Stimulated activated CD4-positive, alpha-beta T cell treated with anti-CD3 and anti-CD28 coated beads, Interleukin-15, amount 100 ng/mL, for 48 hours (primary cell): Measurements from ENCODE around the gene PHACTR3.

ENCODE experiments used
- DNase-seq, 2 donors: peaks; one replicate each; pipeline ENCODE4 v3.0.0-alpha.2; 2020; ENCODE audit warnings: low read depth in 2 of 2

Gene PHACTR3

DNA sequence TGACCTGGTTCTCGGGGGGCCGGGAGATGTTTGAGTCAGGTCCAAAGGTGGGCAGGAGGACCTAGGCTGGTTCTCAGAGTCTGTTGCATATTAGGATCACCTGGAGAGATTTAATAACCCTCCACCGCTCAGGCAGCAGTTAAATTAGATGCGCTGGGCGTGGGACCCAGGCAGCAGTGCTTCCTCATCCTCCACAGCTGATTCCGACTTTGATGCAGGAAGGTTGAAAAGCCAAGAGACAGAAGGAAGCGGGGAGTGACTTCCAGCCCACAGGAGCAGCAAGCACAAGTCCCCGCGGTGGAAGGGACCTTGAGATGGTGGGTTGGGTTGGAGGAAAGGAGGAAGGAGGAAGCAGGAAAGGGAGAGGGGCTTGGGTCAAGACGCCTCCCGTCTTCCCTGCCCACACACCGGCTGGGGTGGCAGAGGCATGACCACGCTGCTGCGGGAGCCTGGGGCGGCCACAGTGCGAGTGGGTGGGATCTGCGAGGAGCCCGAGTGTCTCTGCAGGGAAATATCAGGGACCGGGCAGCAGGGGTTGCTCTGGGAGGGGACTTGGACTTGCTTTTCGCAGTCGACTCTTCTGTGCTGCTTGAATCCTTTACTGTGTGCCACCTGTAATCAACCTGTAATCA lies 146.0 kb downstream of the PHACTR3 start:
- no peak for DNase-seq

- peak; percentile 4 to 31 for DNase-seq
These were observed 146.9 kb downstream of the PHACTR3 start for GRCh38 chr20:59751075-59751711.

DNA sequence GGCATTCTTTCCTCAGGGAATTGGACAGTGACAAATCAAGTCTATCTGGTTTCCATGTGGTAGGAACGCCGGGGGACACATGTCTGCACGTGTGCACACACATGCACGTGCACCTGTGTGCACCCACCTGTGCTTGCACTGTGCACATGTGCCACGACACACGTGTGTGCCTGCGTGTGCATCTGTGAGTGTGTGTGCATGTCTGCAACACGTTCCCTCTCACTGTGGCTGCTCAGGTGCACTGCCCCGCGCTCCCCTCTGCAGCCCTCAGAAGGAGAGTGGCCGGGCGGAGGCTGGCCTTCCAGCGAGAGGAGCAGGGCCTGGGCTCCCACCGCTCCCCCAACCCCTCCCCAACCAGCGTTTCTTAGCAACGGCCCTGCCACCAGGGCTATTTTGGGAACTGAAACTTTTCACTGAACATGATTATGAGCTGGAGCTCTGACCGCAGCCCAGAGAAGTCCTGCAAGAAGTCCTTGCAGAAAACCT lies 147.8 kb downstream of the PHACTR3 start:
- no peak for DNase-seq

- DNase-seq, result no peak
These were observed 148.5 kb downstream of the PHACTR3 start for GRCh38 chr20:59752704-59753460.

DNA sequence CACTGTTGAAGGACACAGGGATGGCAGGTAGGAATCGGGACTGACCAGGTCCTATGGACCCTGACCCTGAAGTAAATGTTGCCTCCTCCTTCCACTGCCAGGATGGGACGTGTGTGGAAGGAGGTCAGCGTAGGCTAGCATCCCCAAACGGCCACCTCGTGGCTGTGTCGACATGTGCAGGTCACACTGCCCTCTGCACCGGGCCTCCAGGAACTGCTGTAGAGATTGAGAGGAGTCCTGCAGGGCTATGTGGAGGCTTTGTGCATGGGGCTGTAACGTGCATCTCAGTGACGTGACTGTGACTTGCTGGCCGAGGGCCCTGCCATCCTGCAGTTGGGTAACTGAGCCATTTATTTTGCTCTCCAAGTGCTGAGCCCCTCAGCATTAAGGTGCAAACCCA lies 149.5 kb downstream of the PHACTR3 start:
- no peak for DNase-seq

- DNase-seq, result no peak
These were observed 150.2 kb downstream of the PHACTR3 start for GRCh38 chr20:59754551-59754950.

- no peak for DNase-seq
These were observed 151.9 kb downstream of the PHACTR3 start for GRCh38 chr20:59756241-59756640.

DNA sequence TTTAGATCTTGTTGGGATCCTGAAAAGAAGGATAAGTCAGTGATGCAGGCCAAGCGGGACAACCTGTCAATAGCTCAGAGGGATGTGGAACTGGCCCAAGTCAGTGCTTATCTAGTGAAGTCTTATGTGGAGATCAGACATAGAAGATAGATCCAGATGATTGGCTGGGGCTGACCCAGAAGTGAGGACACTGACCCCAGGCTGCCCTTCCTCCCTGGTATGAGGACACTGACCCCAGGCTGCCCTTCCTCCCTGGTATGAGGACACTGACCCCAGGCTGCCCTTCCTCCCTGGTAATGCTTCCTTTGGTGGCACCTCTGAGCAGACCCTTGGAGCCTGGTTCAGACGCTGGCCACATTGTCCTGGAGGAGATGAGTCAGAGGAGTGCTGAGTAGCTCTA lies 159.7 kb downstream of the PHACTR3 start:
- DNase-seq, result no peak

DNA sequence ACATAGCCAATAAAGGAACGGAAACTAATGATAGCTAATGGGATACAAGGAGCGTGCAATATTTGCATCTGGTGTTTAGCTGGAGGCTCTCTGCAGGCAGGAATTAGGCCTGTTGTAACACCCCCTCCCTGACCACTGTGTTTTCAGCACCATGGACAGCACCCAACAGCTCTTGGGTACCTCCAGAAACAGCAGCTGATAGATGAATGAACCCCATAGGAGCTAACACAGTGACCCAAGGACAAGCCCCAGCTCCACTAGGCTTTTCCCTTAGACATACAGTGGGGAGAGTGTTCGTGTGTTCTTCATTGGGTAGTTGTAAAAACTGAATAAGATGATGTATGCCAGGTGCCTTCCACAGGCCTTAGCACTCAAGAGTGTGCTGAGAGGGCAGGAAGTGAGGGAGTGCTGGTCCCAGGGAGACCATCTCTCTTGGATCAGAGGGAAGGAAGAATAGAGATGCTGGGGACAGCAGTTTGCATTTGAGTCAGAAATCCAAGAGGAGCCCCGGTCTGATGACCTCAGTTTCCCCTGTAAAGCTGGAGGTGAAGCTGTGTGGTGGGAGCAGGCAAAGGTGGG lies 161.3 kb downstream of the PHACTR3 start:
- DNase-seq, result no peak

GRCh38 chr20:59767656-59768055 lies 163.3 kb downstream of the PHACTR3 start:
- no peak for DNase-seq

GRCh38 chr20:59770270-59770669 lies 165.9 kb downstream of the PHACTR3 start:
- DNase-seq, result no peak

DNA sequence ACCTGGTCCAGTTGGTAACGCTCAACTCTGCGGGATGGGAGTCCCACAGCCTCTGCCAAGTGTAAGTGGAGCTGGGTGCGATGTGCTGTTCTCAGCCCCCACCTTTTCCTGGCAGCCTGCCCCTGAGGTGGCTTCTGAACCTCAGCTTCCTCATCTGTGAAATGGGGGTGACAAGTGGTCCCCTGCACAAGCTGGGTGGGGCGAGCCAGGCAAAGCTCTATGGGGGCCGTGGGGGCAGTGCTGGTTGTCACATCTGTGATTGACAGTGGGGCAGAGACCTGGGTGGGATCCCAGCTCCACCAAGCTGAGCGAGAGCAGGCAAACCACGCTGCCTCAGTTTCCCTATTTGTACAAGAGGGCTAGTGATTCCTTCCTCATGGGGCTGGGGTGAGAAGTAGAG lies 166.5 kb downstream of the PHACTR3 start:
- DNase-seq, result no peak

GRCh38 chr20:59771506-59772372 lies 167.4 kb downstream of the PHACTR3 start:
- DNase-seq, result no peak

DNA sequence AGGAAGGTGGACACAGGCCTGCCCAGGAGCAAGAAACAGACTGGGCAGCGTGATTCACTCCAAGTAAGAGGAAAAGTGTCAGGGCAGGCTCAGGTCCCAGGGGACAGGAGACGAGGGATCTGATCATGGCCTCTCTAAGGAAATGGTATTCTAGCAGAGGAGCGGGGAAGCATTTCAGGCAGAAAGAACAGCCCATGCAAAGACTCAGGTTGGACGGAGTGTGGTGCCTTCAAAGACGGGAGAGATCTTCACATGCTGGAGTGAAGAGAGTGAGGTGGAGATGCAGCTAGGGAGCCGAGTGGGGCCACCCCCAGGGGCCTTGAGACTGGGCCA lies 168.0 kb downstream of the PHACTR3 start:
- DNase-seq, result no peak

GRCh38 chr20:59772931-59773913 lies 168.9 kb downstream of the PHACTR3 start:
- DNase-seq, result no peak

- DNase-seq, result no peak
These were observed 169.9 kb downstream of the PHACTR3 start for GRCh38 chr20:59774204-59774641.

- no peak for DNase-seq
These were observed 170.8 kb downstream of the PHACTR3 start for GRCh38 chr20:59774921-59775686.

GRCh38 chr20:59775687-59776055 lies 171.3 kb downstream of the PHACTR3 start:
- no peak for DNase-seq

DNA sequence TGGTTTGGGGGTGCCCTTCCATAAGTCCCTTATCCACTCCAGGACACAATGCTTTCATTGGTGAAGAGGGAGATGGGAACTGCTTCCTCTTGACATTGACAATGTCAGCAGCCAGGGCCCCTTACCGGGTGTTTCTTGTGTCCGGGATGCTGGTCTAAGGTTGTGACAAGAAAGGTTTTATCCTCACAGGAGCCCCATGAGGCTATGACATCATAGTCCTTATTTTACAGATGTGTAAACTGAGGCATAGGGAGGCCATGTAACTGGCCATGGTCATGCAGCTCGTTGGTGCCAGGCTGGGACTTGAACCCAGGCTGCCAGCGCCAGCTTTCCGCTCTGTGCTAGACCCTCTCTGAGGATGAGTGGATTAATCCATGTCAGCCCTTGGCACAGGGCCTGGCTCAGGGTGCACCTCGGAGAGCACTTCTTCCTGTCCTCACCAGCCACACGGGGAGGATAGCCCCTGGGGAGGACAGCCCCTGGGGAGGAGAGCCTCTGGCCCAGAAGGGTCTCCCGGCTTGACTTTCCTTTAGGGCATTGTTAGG lies 171.8 kb downstream of the PHACTR3 start:
- no peak for DNase-seq
